Natural killer cell (primary cell): Measurements from ENCODE around the gene BCOR. TPM values are rescaled to one million over a fixed set of nuclear protein-coding genes. Genes with fewer than 3 reads are reported as not detected.

Source experiments
- ATAC-seq, 3 donors: fragments of 150-1000 bp in 2 of 3; fragments of 200-7000 bp in 1 of 3; cut with Tn5 transposase; 1 replicate in 1 of 3; 2 replicates in 2 of 3; pipeline ENCODE4 v1.10.0; 2021; ENCODE audit warnings: mild to moderate bottlenecking in 2 of 3, moderate library complexity in 2 of 3
- DNase-seq, 2 donors: peaks; one replicate each; pipeline versions ENCODE4 v3.0.0 to v3.0.0-alpha.2; 2013 to 2021; ENCODE audit warnings: mixed read lengths in 1 of 2
- H3K27ac ChIP-seq: one replicate; pipeline ENCODE4 v1.5.1; 2013; ENCODE audit warnings: mild to moderate bottlenecking, low read length
- H3K27me3 ChIP-seq: one replicate; pipeline ENCODE4 v1.6.1; 2013; ENCODE audit warnings: low read length; ENCODE audit not compliant: control insufficient read depth, insufficient read depth
- H3K36me3 ChIP-seq: one replicate; pipeline ENCODE4 v1.6.1; 2013; ENCODE audit warnings: low read length; ENCODE audit not compliant: control insufficient read depth, insufficient read depth
- H3K4me1 ChIP-seq: one replicate; pipeline ENCODE4 v1.6.1; 2013; ENCODE audit warnings: low read length; ENCODE audit not compliant: control insufficient read depth, insufficient read depth
- H3K4me3 ChIP-seq: one replicate; pipeline ENCODE4 v1.5.1; 2013; ENCODE audit warnings: low read length
- H3K9me3 ChIP-seq: one replicate; pipeline ENCODE4 v1.6.1; 2013; ENCODE audit warnings: low read length; ENCODE audit not compliant: control insufficient read depth, insufficient read depth
- H3K27ac Mint-ChIP-seq, 2 donors: one replicate each; pipeline ENCODE4 v1.8.0; 2022; ENCODE audit warnings: mild to moderate bottlenecking in 2 of 2, mixed read lengths in 2 of 2, moderate library complexity in 1 of 2
- H3K27me3 Mint-ChIP-seq, 2 donors: one replicate each; pipeline ENCODE4 v1.8.0; 2022; ENCODE audit warnings: low read depth in 2 of 2, mixed read lengths in 2 of 2
- H3K36me3 Mint-ChIP-seq: one replicate; pipeline ENCODE4 v1.8.0; 2022; ENCODE audit warnings: mixed read lengths
- H3K4me1 Mint-ChIP-seq, 2 donors: one replicate each; pipeline ENCODE4 v1.8.0; 2022; ENCODE audit warnings: mixed read lengths in 2 of 2
- H3K4me3 Mint-ChIP-seq: one replicate; pipeline ENCODE4 v1.8.0; 2022; ENCODE audit warnings: mild to moderate bottlenecking, moderate library complexity, mixed read lengths
- H3K9me3 Mint-ChIP-seq, 2 donors: one replicate each; pipeline ENCODE4 v1.8.0; 2022; ENCODE audit warnings: mixed read lengths in 2 of 2
- CTCF ChIP-seq: fragments of 200-600 bp; IDR thresholded peaks from one replicate; pipeline ENCODE4 v1.8.0; 2022; ENCODE audit warnings: antibody characterized with exemption
- WGBS: methylation state at CpG from one replicate; pipeline ENCODE4 v1.1.7; 2013; ENCODE audit warnings: missing lambda C conversion rate; ENCODE audit not compliant: insufficient coverage; 5-methylcytosine and 5-hydroxymethylcytosine counted together
- intact Hi-C: fragments of 100-400 bp; cut with micrococcal nuclease; formaldehyde crosslinking; loops from one replicate; pipeline ENCODE4 v1.14.2; 2022
- total RNA-seq, 4 donors: library from RNA; stranded (reverse); fragments of 120-200 nt in 1 of 4; gene quantifications; one replicate each; pipeline versions ENCODE4 v1.2.3 to v1.2.4, GENCODE V29; 2013 to 2022

Gene BCOR
- total RNA-seq, 3 donors from 2014 or later (not counting 1 experiment from before 2014, with no cell fraction given), result 20.0 to 35.2 (median 29.2) TPM

- Mint-ChIP-seq H3K27ac (no peak overlapping the region), H3K9me3 (no peaks in the 10 kb centered on the region), H3K36me3 (no peaks in the 10 kb centered on the region), H3K27me3 (peaks cover 10 to 47% of the 10 kb centered on the region in 2 donors), H3K4me1 (peaks cover 17 to 29% of the 10 kb centered on the region in 2 donors), H3K4me3 (peak overlapping the region; percentile 9)
- DNase-seq (peak in 1 of 2 donors; percentile 28), ATAC-seq (peak in 2 of 3 donors; percentile 13 to 28)
- no peak overlapping the region for H3K27ac ChIP-seq
- no peak overlapping the region for H3K4me3 ChIP-seq
- TF ChIP-seq CTCF, result no peak
- H3K27me3 ChIP-seq, result peaks cover 21% of the 10 kb centered on the region
- WGBS, result 4% methylated on average over 36 of the region's 37 CpGs
- peaks cover 48% of the 10 kb centered on the region for H3K4me1 ChIP-seq
- intact Hi-C loops, result loop anchor here (5.0 kb wide), 1 partner anchor 39 kb away; no protein-coding TSS in a partner anchor
- no peaks in the 10 kb centered on the region for H3K9me3 ChIP-seq
- H3K36me3 ChIP-seq, result no peaks in the 10 kb centered on the region
Observed at GRCh38 chrX:40145923-40146261, 48.1 kb upstream of the BCOR start.

GRCh38 chrX:40145001-40145922 is 47.5 kb upstream of the BCOR start:
- Histone ChIP-seq H3K27ac (no peak overlapping the region), H3K4me1 (peaks cover 44% of the 10 kb centered on the region), H3K9me3 (no peaks in the 10 kb centered on the region), H3K27me3 (peaks cover 21% of the 10 kb centered on the region), H3K4me3 (no peak overlapping the region), H3K36me3 (no peaks in the 10 kb centered on the region)
- DNase-seq (no peak), ATAC-seq (no peak)
- 34% methylated on average over 50 of the region's 54 CpGs for WGBS
- intact Hi-C loops, result loop anchor here (5.0 kb wide), 1 partner anchor 38 kb away; no protein-coding TSS in a partner anchor
- no peak for TF ChIP-seq CTCF
- peaks cover 10 to 43% of the 10 kb centered on the region in 2 donors for H3K27me3 Mint-ChIP-seq
- peak overlapping the region; percentile 47 for H3K4me3 Mint-ChIP-seq
- H3K36me3 Mint-ChIP-seq, result no peaks in the 10 kb centered on the region
- no peak overlapping the region for H3K27ac Mint-ChIP-seq
- peaks cover 17 to 29% of the 10 kb centered on the region in 2 donors for H3K4me1 Mint-ChIP-seq
- no peaks in the 10 kb centered on the region for H3K9me3 Mint-ChIP-seq

GRCh38 chrX:40144576-40144975 is 46.8 kb upstream of the BCOR start:
- peaks cover 17 to 29% of the 10 kb centered on the region in 2 donors for H3K4me1 Mint-ChIP-seq
- no peak overlapping the region for H3K27ac Mint-ChIP-seq
- ATAC-seq, result no peak
- no peak overlapping the region for H3K27ac ChIP-seq
- no peaks in the 10 kb centered on the region for H3K9me3 Mint-ChIP-seq
- no peaks in the 10 kb centered on the region for H3K36me3 Mint-ChIP-seq
- H3K27me3 Mint-ChIP-seq, result peaks cover 10 to 37% of the 10 kb centered on the region in 2 donors
- no peak overlapping the region for H3K4me3 ChIP-seq
- peaks cover 21% of the 10 kb centered on the region for H3K27me3 ChIP-seq
- no peaks in the 10 kb centered on the region for H3K9me3 ChIP-seq
- H3K4me1 ChIP-seq, result peaks cover 41% of the 10 kb centered on the region
- WGBS, result 85% methylated on average over 5 of the region's 9 CpGs
- DNase-seq, result no peak
- no peak overlapping the region for H3K4me3 Mint-ChIP-seq
- TF ChIP-seq CTCF, result no peak
- intact Hi-C loops, result no loop called here
- H3K36me3 ChIP-seq, result no peaks in the 10 kb centered on the region
